Omental fat pad (tissue), 4 donors: Measurements from ENCODE around the gene GPSM1. TPM values are rescaled to one million over a fixed set of nuclear protein-coding genes. Genes with fewer than 3 reads are reported as not detected.

Experiments used
- ATAC-seq: fragments of 150-250 bp; one replicate; pipeline ENCODE4 v1.9.1; 2016; ENCODE audit warnings: mild to moderate bottlenecking, moderate library complexity; ENCODE audit not compliant: low FRiP score
- DNase-seq: peaks from one replicate; pipeline ENCODE4 v3.0.0-alpha.2; 2019; ENCODE audit warnings: low spot score
- CTCF ChIP-seq, 3 donors: fragments of 450-650 bp; IDR thresholded peaks; one replicate each; pipeline ENCODE4 v1.5.1; 2016 to 2017; ENCODE audit warnings: antibody characterized with exemption in 3 of 3, mild to moderate bottlenecking in 3 of 3, moderate library complexity in 2 of 3
- total RNA-seq, 4 donors: library from RNA; depleted of rRNA; stranded (reverse); fragments of >200 nt; gene quantifications; one replicate each; pipeline ENCODE4 v1.1.0, GENCODE V29; 2016

Gene GPSM1
- total RNA-seq, 4 donors from 2014 or later = 5.0 to 20.5 (median 7.3) TPM

GRCh38 chr9:136394312-136395019, 67.1 kb downstream of the GPSM1 start:
- ATAC-seq (no peak), DNase-seq (no peak)
- TF ChIP-seq CTCF (IDR thresholded peaks at IDR 0.05) = no peak

- no peak for DNase-seq
- ATAC-seq = no peak
- no peak for TF ChIP-seq CTCF (IDR thresholded peaks at IDR 0.05)
These were observed 67.6 kb downstream of the GPSM1 start for GRCh38 chr9:136395020-136395340.

- no peak for DNase-seq
- ATAC-seq = no peak
- no peak for TF ChIP-seq CTCF (IDR thresholded peaks at IDR 0.05)
These were observed 68.2 kb downstream of the GPSM1 start for GRCh38 chr9:136395345-136396218.

- no peak for TF ChIP-seq CTCF (IDR thresholded peaks at IDR 0.05)
- DNase-seq = no peak
- ATAC-seq = no peak
These were observed 68.8 kb downstream of the GPSM1 start for GRCh38 chr9:136396219-136396515.

- ATAC-seq = no peak
- DNase-seq = no peak
- no peak for TF ChIP-seq CTCF (IDR thresholded peaks at IDR 0.05)
These were observed 70.3 kb downstream of the GPSM1 start for GRCh38 chr9:136397643-136398042.

- ATAC-seq (no peak), DNase-seq (no peak)
- TF ChIP-seq CTCF (IDR thresholded peaks at IDR 0.05) = no peak
These were observed 70.9 kb downstream of the GPSM1 start for GRCh38 chr9:136398286-136398685.
